SK-N-SH treated with all-trans-retinoic acid at 6 μM for 48 hours (cell line): ENCODE measurements around the gene ANO3.

Source experiments
- ATAC-seq: fragments of 200-7000 bp; cut with Tn5 transposase; 3 replicates; pipeline ENCODE4 v1.9.1; 2020; ENCODE audit warnings: mild to moderate bottlenecking, moderate library complexity
- ARNTL ChIP-seq: fragments of 450-650 bp; formaldehyde crosslinking; IDR thresholded peaks from 2 replicates; pipeline ENCODE4 v1.5.0; 2020; ENCODE audit warnings: low read depth, mild to moderate bottlenecking, moderate library complexity, borderline replicate concordance
- BACH2 ChIP-seq: fragments of 250-450 bp; sonication (Bioruptor Pico); IDR thresholded peaks from 2 replicates; pipeline ENCODE4 v1.9.0; 2021; ENCODE audit warnings: mild to moderate bottlenecking, borderline replicate concordance
- ESRRG ChIP-seq: fragments of 250-450 bp; sonication (Bioruptor Pico); IDR thresholded peaks from 2 replicates; pipeline ENCODE4 v1.6.1; 2021; ENCODE audit warnings: mild to moderate bottlenecking
- GLIS3 ChIP-seq: fragments of 250-450 bp; sonication (Bioruptor Pico); IDR thresholded peaks from 2 replicates; pipeline ENCODE4 v1.5.0; 2020; ENCODE audit warnings: mild to moderate bottlenecking, moderate library complexity
- ISL1 ChIP-seq: fragments of 250-450 bp; sonication (Bioruptor Pico); IDR thresholded peaks from 2 replicates; pipeline ENCODE4 v2.1.2; 2022; ENCODE audit warnings: mild to moderate bottlenecking, moderate library complexity
- OSR1 ChIP-seq: fragments of 250-450 bp; sonication (Bioruptor Pico); IDR thresholded peaks from 2 replicates; pipeline ENCODE4 v1.8.0; 2022; ENCODE audit warnings: moderate library complexity, mild to moderate bottlenecking, inconsistent platforms
- PPARA ChIP-seq: fragments of 250-450 bp; sonication (Bioruptor Pico); IDR thresholded peaks from 2 replicates; pipeline ENCODE4 v1.5.0; 2020; ENCODE audit warnings: mild to moderate bottlenecking, borderline replicate concordance
- RARB ChIP-seq: fragments of 250-450 bp; sonication (Bioruptor Pico); IDR thresholded peaks from 2 replicates; pipeline ENCODE4 v1.8.0; 2021; ENCODE audit warnings: mild to moderate bottlenecking, moderate library complexity
- SNAI2 ChIP-seq: fragments of 250-450 bp; sonication (Bioruptor Pico); IDR thresholded peaks from 2 replicates; pipeline ENCODE4 v1.5.0; 2020; ENCODE audit warnings: mild to moderate bottlenecking, moderate library complexity
- TCF4 ChIP-seq: fragments of 250-450 bp; sonication (Bioruptor Pico); IDR thresholded peaks from 2 replicates; pipeline ENCODE4 v1.8.0; 2021; ENCODE audit warnings: mild to moderate bottlenecking, moderate library complexity, borderline replicate concordance
- TOX ChIP-seq: fragments of 250-450 bp; sonication (Bioruptor Pico); IDR thresholded peaks from 2 replicates; pipeline ENCODE4 v1.8.0; 2021; ENCODE audit warnings: mild to moderate bottlenecking, moderate library complexity, borderline replicate concordance
- ZC3H10 ChIP-seq: fragments of 250-450 bp; sonication (Bioruptor Pico); IDR thresholded peaks from 2 replicates; pipeline ENCODE4 v1.5.1; 2021; ENCODE audit warnings: mild to moderate bottlenecking, moderate library complexity
- ZFP3 ChIP-seq: fragments of 250-450 bp; sonication (Bioruptor Pico); IDR thresholded peaks from 2 replicates; pipeline ENCODE4 v1.5.0; 2020; ENCODE audit warnings: mild to moderate bottlenecking, moderate library complexity
- ZNF565 ChIP-seq: fragments of 450-650 bp; formaldehyde crosslinking; conservative IDR thresholded peaks from 2 replicates; pipeline ENCODE4 v1.5.0; 2020; ENCODE audit warnings: low read depth, mild to moderate bottlenecking, moderate library complexity
- ZNF70 ChIP-seq: fragments of 450-650 bp; formaldehyde crosslinking; IDR thresholded peaks from 2 replicates; pipeline ENCODE4 v1.5.0; 2020; ENCODE audit warnings: mild to moderate bottlenecking, moderate library complexity
- ZNF8 ChIP-seq: fragments of 450-650 bp; formaldehyde crosslinking; IDR thresholded peaks from 2 replicates; pipeline ENCODE4 v1.5.0; 2020; ENCODE audit warnings: mild to moderate bottlenecking, moderate library complexity
- TF ChIP-seq, protein P1 (sequence below): fragments of 250-450 bp; sonication (Bioruptor Pico); IDR thresholded peaks from 2 replicates; pipeline ENCODE4 v1.8.0; 2020; ENCODE audit warnings: mild to moderate bottlenecking, moderate library complexity, borderline replicate concordance
- TF ChIP-seq, protein P2 (sequence below): fragments of 250-450 bp; sonication (Bioruptor Pico); IDR thresholded peaks from 2 replicates; pipeline ENCODE4 v1.5.0; 2020; ENCODE audit warnings: mild to moderate bottlenecking, moderate library complexity
- TF ChIP-seq, protein P3 (sequence below): fragments of 250-450 bp; sonication (Bioruptor Pico); IDR thresholded peaks from 2 replicates; pipeline ENCODE4 v1.5.1; 2020; ENCODE audit warnings: low read depth, mild to moderate bottlenecking, moderate library complexity
- TF ChIP-seq, protein P4 (sequence below): fragments of 250-450 bp; sonication (Bioruptor Pico); IDR thresholded peaks from 2 replicates; pipeline ENCODE4 v1.5.1; 2021; ENCODE audit warnings: mild to moderate bottlenecking, moderate library complexity
- TF ChIP-seq, protein P5 (sequence below): fragments of 250-450 bp; sonication (Bioruptor Pico); IDR thresholded peaks from 2 replicates; pipeline ENCODE4 v1.8.0; 2021; ENCODE audit warnings: low read depth, mild to moderate bottlenecking, moderate library complexity, borderline replicate concordance

The ANO3 gene

DNA sequence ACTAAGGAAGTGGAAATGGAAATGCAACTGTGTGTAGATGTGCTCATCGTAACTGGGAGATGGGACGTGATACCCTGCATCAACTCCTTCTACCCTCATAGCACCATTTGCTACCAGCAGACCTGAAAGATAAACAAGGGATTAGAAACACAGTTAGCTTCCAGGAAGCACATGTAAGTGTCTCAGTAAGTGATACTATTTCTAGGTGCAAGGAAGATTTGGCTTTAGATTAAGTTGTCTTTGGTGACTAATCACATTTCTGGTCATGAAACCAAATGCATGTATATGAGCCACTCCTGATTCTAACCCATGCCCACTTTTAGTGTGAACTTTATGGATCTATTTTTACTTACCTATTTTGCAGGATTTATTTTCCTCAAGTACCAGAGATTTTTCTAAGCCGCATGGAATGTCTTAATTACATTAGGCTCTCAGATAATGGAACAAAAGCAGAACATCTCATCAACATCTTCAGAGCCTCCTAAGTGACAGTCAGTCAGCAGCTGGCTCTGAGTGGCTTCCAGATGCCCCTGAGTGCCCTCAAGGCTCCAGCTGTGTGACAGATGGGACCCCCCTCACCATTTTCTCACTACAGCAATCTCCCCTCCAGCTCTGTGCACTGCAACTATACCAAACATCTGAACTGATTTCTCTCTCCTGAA lies 368.8 kb downstream of the ANO3 start:
- peak; percentile 49; the same call in 2 of the 3 replicates for ATAC-seq
- TF ChIP-seq OSR1 (CRISPR knock-in tag) = no peak
- 0 out of 2 replicates have a peak, but pooled peaks have one; percentile 26 for TF ChIP-seq SNAI2 (CRISPR knock-in tag)
- TF ChIP-seq ESRRG (CRISPR knock-in tag) = no peak
- TF ChIP-seq, protein P1, sequence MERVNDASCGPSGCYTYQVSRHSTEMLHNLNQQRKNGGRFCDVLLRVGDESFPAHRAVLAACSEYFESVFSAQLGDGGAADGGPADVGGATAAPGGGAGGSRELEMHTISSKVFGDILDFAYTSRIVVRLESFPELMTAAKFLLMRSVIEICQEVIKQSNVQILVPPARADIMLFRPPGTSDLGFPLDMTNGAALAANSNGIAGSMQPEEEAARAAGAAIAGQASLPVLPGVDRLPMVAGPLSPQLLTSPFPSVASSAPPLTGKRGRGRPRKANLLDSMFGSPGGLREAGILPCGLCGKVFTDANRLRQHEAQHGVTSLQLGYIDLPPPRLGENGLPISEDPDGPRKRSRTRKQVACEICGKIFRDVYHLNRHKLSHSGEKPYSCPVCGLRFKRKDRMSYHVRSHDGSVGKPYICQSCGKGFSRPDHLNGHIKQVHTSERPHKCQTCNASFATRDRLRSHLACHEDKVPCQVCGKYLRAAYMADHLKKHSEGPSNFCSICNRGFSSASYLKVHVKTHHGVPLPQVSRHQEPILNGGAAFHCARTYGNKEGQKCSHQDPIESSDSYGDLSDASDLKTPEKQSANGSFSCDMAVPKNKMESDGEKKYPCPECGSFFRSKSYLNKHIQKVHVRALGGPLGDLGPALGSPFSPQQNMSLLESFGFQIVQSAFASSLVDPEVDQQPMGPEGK (CRISPR knock-in tag) = no peak
- TF ChIP-seq, protein P2, sequence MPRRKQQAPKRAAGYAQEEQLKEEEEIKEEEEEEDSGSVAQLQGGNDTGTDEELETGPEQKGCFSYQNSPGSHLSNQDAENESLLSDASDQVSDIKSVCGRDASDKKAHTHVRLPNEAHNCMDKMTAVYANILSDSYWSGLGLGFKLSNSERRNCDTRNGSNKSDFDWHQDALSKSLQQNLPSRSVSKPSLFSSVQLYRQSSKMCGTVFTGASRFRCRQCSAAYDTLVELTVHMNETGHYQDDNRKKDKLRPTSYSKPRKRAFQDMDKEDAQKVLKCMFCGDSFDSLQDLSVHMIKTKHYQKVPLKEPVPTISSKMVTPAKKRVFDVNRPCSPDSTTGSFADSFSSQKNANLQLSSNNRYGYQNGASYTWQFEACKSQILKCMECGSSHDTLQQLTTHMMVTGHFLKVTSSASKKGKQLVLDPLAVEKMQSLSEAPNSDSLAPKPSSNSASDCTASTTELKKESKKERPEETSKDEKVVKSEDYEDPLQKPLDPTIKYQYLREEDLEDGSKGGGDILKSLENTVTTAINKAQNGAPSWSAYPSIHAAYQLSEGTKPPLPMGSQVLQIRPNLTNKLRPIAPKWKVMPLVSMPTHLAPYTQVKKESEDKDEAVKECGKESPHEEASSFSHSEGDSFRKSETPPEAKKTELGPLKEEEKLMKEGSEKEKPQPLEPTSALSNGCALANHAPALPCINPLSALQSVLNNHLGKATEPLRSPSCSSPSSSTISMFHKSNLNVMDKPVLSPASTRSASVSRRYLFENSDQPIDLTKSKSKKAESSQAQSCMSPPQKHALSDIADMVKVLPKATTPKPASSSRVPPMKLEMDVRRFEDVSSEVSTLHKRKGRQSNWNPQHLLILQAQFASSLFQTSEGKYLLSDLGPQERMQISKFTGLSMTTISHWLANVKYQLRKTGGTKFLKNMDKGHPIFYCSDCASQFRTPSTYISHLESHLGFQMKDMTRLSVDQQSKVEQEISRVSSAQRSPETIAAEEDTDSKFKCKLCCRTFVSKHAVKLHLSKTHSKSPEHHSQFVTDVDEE (CRISPR knock-in tag) = peak; percentile 83
- TF ChIP-seq ISL1 (CRISPR knock-in tag) = peak; percentile 84
- TF ChIP-seq, protein P3, sequence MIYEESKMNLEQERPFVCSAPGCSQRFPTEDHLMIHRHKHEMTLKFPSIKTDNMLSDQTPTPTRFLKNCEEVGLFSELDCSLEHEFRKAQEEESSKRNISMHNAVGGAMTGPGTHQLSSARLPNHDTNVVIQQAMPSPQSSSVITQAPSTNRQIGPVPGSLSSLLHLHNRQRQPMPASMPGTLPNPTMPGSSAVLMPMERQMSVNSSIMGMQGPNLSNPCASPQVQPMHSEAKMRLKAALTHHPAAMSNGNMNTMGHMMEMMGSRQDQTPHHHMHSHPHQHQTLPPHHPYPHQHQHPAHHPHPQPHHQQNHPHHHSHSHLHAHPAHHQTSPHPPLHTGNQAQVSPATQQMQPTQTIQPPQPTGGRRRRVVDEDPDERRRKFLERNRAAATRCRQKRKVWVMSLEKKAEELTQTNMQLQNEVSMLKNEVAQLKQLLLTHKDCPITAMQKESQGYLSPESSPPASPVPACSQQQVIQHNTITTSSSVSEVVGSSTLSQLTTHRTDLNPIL (CRISPR knock-in tag) = no peak
- no peak for TF ChIP-seq GLIS3 (CRISPR knock-in tag)
- no peak for TF ChIP-seq RARB (CRISPR knock-in tag)
- peak; percentile 82; the same call in 1 of the 2 replicates for TF ChIP-seq TCF4 (CRISPR knock-in tag)
- TF ChIP-seq, protein P4, sequence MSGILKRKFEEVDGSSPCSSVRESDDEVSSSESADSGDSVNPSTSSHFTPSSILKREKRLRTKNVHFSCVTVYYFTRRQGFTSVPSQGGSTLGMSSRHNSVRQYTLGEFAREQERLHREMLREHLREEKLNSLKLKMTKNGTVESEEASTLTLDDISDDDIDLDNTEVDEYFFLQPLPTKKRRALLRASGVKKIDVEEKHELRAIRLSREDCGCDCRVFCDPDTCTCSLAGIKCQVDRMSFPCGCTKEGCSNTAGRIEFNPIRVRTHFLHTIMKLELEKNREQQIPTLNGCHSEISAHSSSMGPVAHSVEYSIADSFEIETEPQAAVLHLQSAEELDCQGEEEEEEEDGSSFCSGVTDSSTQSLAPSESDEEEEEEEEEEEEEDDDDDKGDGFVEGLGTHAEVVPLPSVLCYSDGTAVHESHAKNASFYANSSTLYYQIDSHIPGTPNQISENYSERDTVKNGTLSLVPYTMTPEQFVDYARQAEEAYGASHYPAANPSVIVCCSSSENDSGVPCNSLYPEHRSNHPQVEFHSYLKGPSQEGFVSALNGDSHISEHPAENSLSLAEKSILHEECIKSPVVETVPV = no peak
- no peak for TF ChIP-seq ZFP3 (CRISPR knock-in tag)
- TF ChIP-seq ZNF8 (CRISPR knock-in tag) = no peak

DNA sequence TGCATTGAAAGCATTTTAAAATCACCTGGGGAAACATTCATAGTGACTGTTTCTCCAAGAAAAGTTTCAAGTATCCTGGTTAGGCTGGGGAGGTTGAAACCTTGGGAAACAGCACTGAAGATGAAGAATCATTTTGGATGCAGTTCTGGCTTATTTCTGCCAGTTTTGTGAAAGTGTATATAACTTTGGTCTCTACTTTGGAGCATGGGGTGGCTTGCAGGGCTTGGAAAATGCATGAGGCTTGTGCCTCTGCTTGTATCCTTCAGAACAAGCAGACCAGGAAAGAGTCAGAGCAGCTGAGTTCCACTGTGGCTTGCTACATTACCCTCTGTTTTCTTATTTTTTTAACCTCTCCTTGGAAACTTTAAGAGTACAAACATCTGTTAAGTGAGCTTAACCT lies 370.5 kb downstream of the ANO3 start:
- no peak for ATAC-seq
- TF ChIP-seq, protein P2 (CRISPR knock-in tag) = no peak
- TF ChIP-seq, protein P5, sequence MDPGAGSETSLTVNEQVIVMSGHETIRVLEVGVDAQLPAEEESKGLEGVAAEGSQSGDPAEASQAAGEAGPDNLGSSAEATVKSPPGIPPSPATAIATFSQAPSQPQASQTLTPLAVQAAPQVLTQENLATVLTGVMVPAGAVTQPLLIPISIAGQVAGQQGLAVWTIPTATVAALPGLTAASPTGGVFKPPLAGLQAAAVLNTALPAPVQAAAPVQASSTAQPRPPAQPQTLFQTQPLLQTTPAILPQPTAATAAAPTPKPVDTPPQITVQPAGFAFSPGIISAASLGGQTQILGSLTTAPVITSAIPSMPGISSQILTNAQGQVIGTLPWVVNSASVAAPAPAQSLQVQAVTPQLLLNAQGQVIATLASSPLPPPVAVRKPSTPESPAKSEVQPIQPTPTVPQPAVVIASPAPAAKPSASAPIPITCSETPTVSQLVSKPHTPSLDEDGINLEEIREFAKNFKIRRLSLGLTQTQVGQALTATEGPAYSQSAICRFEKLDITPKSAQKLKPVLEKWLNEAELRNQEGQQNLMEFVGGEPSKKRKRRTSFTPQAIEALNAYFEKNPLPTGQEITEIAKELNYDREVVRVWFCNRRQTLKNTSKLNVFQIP (CRISPR knock-in tag) = no peak
- TF ChIP-seq BACH2 (CRISPR knock-in tag) (no peak), TOX (CRISPR knock-in tag) (no peak), OSR1 (CRISPR knock-in tag) (no peak), ARNTL (CRISPR knock-in tag) (no peak), ZNF8 (CRISPR knock-in tag) (no peak), GLIS3 (CRISPR knock-in tag) (no peak), ZNF565 (CRISPR knock-in tag) (no peak), PPARA (no peak), ZC3H10 (no peak), ZFP3 (CRISPR knock-in tag) (no peak), ZNF70 (no peak)
